ENCODE results near the gene TEX47.

TEX47 gene

GRCh38 chr7:88795553-88795952 is at the start of gene TEX47:
Gene TEX47 (minus strand): TSS chr7:88795737. CDS start chr7:88794942, 795 bp downstream.
- no peak for DNase-seq (ENCODE audit: low spot score)

GRCh38 chr7:88845091-88845490 is 49.6 kb upstream of the TEX47 start:
- no peak for DNase-seq (ENCODE audit: low spot score)

- DNase-seq (ENCODE audit: low spot score), result no peak
These were observed 46.7 kb upstream of the TEX47 start for GRCh38 chr7:88842201-88842600.

GRCh38 chr7:88835147-88835728 is 39.7 kb upstream of the TEX47 start:
- DNase-seq (ENCODE audit: low spot score), result peak; percentile 68

GRCh38 chr7:88826222-88826621 is 30.7 kb upstream of the TEX47 start:
- no peak for DNase-seq (ENCODE audit: low spot score)

- no peak for DNase-seq (ENCODE audit: low spot score)
These were observed 23.0 kb upstream of the TEX47 start for GRCh38 chr7:88818552-88818951.

- DNase-seq (ENCODE audit: low spot score), result no peak
These were observed 10.9 kb upstream of the TEX47 start for GRCh38 chr7:88806280-88807037.

- no peak for DNase-seq (ENCODE audit: low spot score)
These were observed 5.5 kb upstream of the TEX47 start for GRCh38 chr7:88801046-88801445.

- DNase-seq (ENCODE audit: low spot score), result no peak
These were observed 3.2 kb downstream of the TEX47 start for GRCh38 chr7:88792361-88792760.

GRCh38 chr7:88791891-88792290 is 3.6 kb downstream of the TEX47 start:
- no peak for DNase-seq (ENCODE audit: low spot score)

- peak; percentile 68 for DNase-seq (ENCODE audit: low spot score)
These were observed 6.0 kb downstream of the TEX47 start for GRCh38 chr7:88789480-88790064.

- DNase-seq (ENCODE audit: low spot score), result no peak
These were observed 7.8 kb downstream of the TEX47 start for GRCh38 chr7:88787777-88788176.

- DNase-seq (ENCODE audit: low spot score), result no peak
These were observed 19.7 kb downstream of the TEX47 start for GRCh38 chr7:88775838-88776237.

GRCh38 chr7:88772776-88773175 is 22.8 kb downstream of the TEX47 start:
- no peak for DNase-seq (ENCODE audit: low spot score)

- DNase-seq (ENCODE audit: low spot score), result no peak
These were observed 24.1 kb downstream of the TEX47 start for GRCh38 chr7:88771417-88771816.

- DNase-seq (ENCODE audit: low spot score), result no peak
These were observed 33.8 kb downstream of the TEX47 start for GRCh38 chr7:88761779-88762178.

GRCh38 chr7:88760136-88760515 is 35.4 kb downstream of the TEX47 start:
- no peak for DNase-seq (ENCODE audit: low spot score)

- DNase-seq (ENCODE audit: low spot score), result no peak
These were observed 36.1 kb downstream of the TEX47 start, which contains the start of gene ZNF804B for GRCh38 chr7:88759230-88760135. Gene ZNF804B (plus strand): TSS chr7:88759700. CDS start chr7:88759977, 277 bp downstream.

- DNase-seq (ENCODE audit: low spot score), result no peak
These were observed 36.9 kb downstream of the TEX47 start for GRCh38 chr7:88758381-88759229.

GRCh38 chr7:88757371-88757770 is 38.2 kb downstream of the TEX47 start:
- no peak for DNase-seq (ENCODE audit: low spot score)

- DNase-seq (ENCODE audit: low spot score), result no peak
These were observed 38.7 kb downstream of the TEX47 start for GRCh38 chr7:88756802-88757201.
